Fibroblast of skin of scalp (primary cell): ENCODE results near the gene PPP2R2C. TPM values are rescaled to one million over a fixed set of nuclear protein-coding genes. Genes with fewer than 3 reads are reported as not detected.

Experiments
- DNase-seq: peaks from one replicate; pipeline ENCODE4 v3.0.0-alpha.2; 2013
- polyA plus RNA-seq, 2 experiments: library from polyadenylated mRNA; unstranded; fragments of 120-200 nt; gene quantifications; one replicate each; pipeline ENCODE4 v1.2.1, GENCODE V29; 2013; ENCODE audit not compliant: insufficient read length in 2 of 2

PPP2R2C gene
- polyA plus RNA-seq (2013, experiment 1 of 2; ENCODE audit: insufficient read length) = 0.28 TPM
- 0.35 TPM for polyA plus RNA-seq (2013, experiment 2 of 2; ENCODE audit: insufficient read length)

GRCh38 chr4:6472387-6473263 is at the start of gene PPP2R2C:
TSS of gene PPP2R2C (minus strand) at chr4:6472614. CDS start at chr4:6472229, 385 bp downstream.
- DNase-seq = no peak

- no peak for DNase-seq
Measured at GRCh38 chr4:6520978-6521377, 48.6 kb upstream of the PPP2R2C start.

- DNase-seq = no peak
Measured at GRCh38 chr4:6520051-6520636, 47.7 kb upstream of the PPP2R2C start.

- DNase-seq = no peak
Measured at GRCh38 chr4:6517171-6517570, 44.8 kb upstream of the PPP2R2C start.

GRCh38 chr4:6516762-6517161 is 44.3 kb upstream of the PPP2R2C start:
- no peak for DNase-seq

GRCh38 chr4:6516281-6516680 is 43.9 kb upstream of the PPP2R2C start:
- DNase-seq = no peak

- no peak for DNase-seq
Measured at GRCh38 chr4:6513678-6514077, 41.3 kb upstream of the PPP2R2C start.

GRCh38 chr4:6509587-6509986 is 37.2 kb upstream of the PPP2R2C start:
- DNase-seq = no peak

GRCh38 chr4:6507345-6507744 is 34.9 kb upstream of the PPP2R2C start:
- DNase-seq = no peak

- DNase-seq = no peak
Measured at GRCh38 chr4:6506616-6507140, 34.3 kb upstream of the PPP2R2C start.

- no peak for DNase-seq
Measured at GRCh38 chr4:6504900-6505496, 32.6 kb upstream of the PPP2R2C start.

- DNase-seq = no peak
Measured at GRCh38 chr4:6502747-6503465, 30.5 kb upstream of the PPP2R2C start.

- no peak for DNase-seq
Measured at GRCh38 chr4:6502147-6502546, 29.7 kb upstream of the PPP2R2C start.

GRCh38 chr4:6501171-6501570 is 28.8 kb upstream of the PPP2R2C start:
- DNase-seq = no peak

GRCh38 chr4:6500481-6501140 is 28.2 kb upstream of the PPP2R2C start:
- no peak for DNase-seq

- no peak for DNase-seq
Measured at GRCh38 chr4:6499238-6499600, 26.8 kb upstream of the PPP2R2C start.

GRCh38 chr4:6498511-6499237 is 26.3 kb upstream of the PPP2R2C start:
- DNase-seq = no peak

- DNase-seq = no peak
Measured at GRCh38 chr4:6497796-6498195, 25.4 kb upstream of the PPP2R2C start.

GRCh38 chr4:6495736-6496135 is 23.3 kb upstream of the PPP2R2C start:
- DNase-seq = no peak

- DNase-seq = no peak
Measured at GRCh38 chr4:6495296-6495590, 22.8 kb upstream of the PPP2R2C start.

- DNase-seq = no peak
Measured at GRCh38 chr4:6494431-6495295, 22.2 kb upstream of the PPP2R2C start.
